H9 (cell line): ENCODE data around the gene PIM3. TPM values are rescaled to one million over a fixed set of nuclear protein-coding genes. Genes with fewer than 3 reads are reported as not detected.

Source experiments
- DNase-seq: peaks from one replicate; pipeline ENCODE4 v3.0.0-alpha.2; 2017
- H2AFZ ChIP-seq: one replicate; pipeline ENCODE4 v1.6.1; 2013; ENCODE audit warnings: mild to moderate bottlenecking, low read length, control low read depth, moderate library complexity
- H2AK5ac ChIP-seq: 2 replicates; pipeline ENCODE4 v1.6.1; 2013; ENCODE audit warnings: low read length, control low read depth, mixed read lengths; ENCODE audit not compliant: insufficient read length
- H2BK120ac ChIP-seq: one replicate; pipeline ENCODE4 v1.6.1; 2013; ENCODE audit warnings: low read depth, mild to moderate bottlenecking, low read length, control low read depth, inconsistent platforms; ENCODE audit not compliant: poor library complexity, severe bottlenecking
- H2BK12ac ChIP-seq: 2 replicates; pipeline ENCODE4 v1.6.1; 2013; ENCODE audit warnings: low read length, control low read depth, mixed read lengths, low read depth; ENCODE audit not compliant: insufficient read length
- H2BK15ac ChIP-seq: 2 replicates; pipeline ENCODE4 v1.6.1; 2013; ENCODE audit warnings: low read depth, low read length, control low read depth
- H2BK20ac ChIP-seq: one replicate; pipeline ENCODE4 v1.6.1; 2013; ENCODE audit warnings: low read depth, mild to moderate bottlenecking, low read length, control low read depth, inconsistent platforms; ENCODE audit not compliant: poor library complexity, severe bottlenecking
- H2BK5ac ChIP-seq: 2 replicates; pipeline ENCODE4 v1.6.1; 2013; ENCODE audit warnings: low read length, control low read depth, mixed read lengths; ENCODE audit not compliant: insufficient read length
- H3K14ac ChIP-seq: 2 replicates; pipeline ENCODE4 v1.6.1; 2013; ENCODE audit warnings: low read length, control low read depth; ENCODE audit not compliant: insufficient read depth
- H3K18ac ChIP-seq: 2 replicates; pipeline ENCODE4 v1.6.1; 2013; ENCODE audit warnings: low read depth, mild to moderate bottlenecking, mixed read lengths, low read length, control low read depth; ENCODE audit not compliant: insufficient read length
- H3K23ac ChIP-seq: 2 replicates; pipeline ENCODE4 v1.6.1; 2013; ENCODE audit warnings: low read length, control low read depth, mixed read lengths, low read depth; ENCODE audit not compliant: insufficient read length
- H3K23me2 ChIP-seq: 2 replicates; pipeline ENCODE4 v1.6.1; 2013; ENCODE audit warnings: low read depth, mild to moderate bottlenecking, mixed read lengths, low read length, control low read depth; ENCODE audit not compliant: insufficient read length, poor library complexity, severe bottlenecking
- H3K27ac ChIP-seq: 2 replicates; pipeline ENCODE4 v1.5.1; 2013; ENCODE audit warnings: low read length, control low read depth, mixed read lengths, low read depth; ENCODE audit not compliant: insufficient read length
- H3K27me3 ChIP-seq: 2 replicates; pipeline ENCODE4 v1.6.1; 2013; ENCODE audit warnings: low read length, control low read depth, inconsistent platforms; ENCODE audit not compliant: insufficient read depth
- H3K4ac ChIP-seq: 2 replicates; pipeline ENCODE4 v1.6.1; 2013; ENCODE audit warnings: low read depth, mild to moderate bottlenecking, control low read depth, inconsistent platforms, low read length, moderate library complexity
- H3K4me1 ChIP-seq: 2 replicates; pipeline ENCODE4 v1.6.1; 2013; ENCODE audit warnings: low read length, control low read depth, inconsistent platforms; ENCODE audit not compliant: insufficient read depth
- H3K4me2 ChIP-seq: 2 replicates; pipeline ENCODE4 v1.6.1; 2013; ENCODE audit warnings: low read length, control low read depth, mixed read lengths; ENCODE audit not compliant: insufficient read length, insufficient read depth
- H3K56ac ChIP-seq: 2 replicates; pipeline ENCODE4 v1.6.1; 2013; ENCODE audit warnings: low read depth, mild to moderate bottlenecking, mixed read lengths, low read length, control low read depth; ENCODE audit not compliant: insufficient read length
- H3K79me1 ChIP-seq: 2 replicates; pipeline ENCODE4 v1.6.1; 2013; ENCODE audit warnings: low read depth, mild to moderate bottlenecking, moderate library complexity, low read length, control low read depth, inconsistent platforms; ENCODE audit not compliant: insufficient read depth, poor library complexity, severe bottlenecking
- H3K79me2 ChIP-seq: 2 replicates; pipeline ENCODE4 v1.6.1; 2013; ENCODE audit warnings: low read length, control low read depth, inconsistent platforms; ENCODE audit not compliant: insufficient read depth
- H3K9ac ChIP-seq: 2 replicates; pipeline ENCODE4 v1.6.1; 2013; ENCODE audit warnings: low read length, control low read depth, mixed read lengths; ENCODE audit not compliant: insufficient read length; ENCODE audit errors: extremely low read depth
- H3K9me3 ChIP-seq: one replicate; pipeline ENCODE4 v1.6.1; 2013; ENCODE audit warnings: low read depth, low read length, inconsistent platforms; ENCODE audit not compliant: control insufficient read depth
- H3T11ph ChIP-seq: one replicate; pipeline ENCODE4 v1.6.1; 2013; ENCODE audit warnings: mild to moderate bottlenecking, low read length, control low read depth, inconsistent platforms
- H4K20me1 ChIP-seq: one replicate; pipeline ENCODE4 v1.6.1; 2013; ENCODE audit not compliant: control insufficient read depth, insufficient read length, insufficient read depth
- H4K5ac ChIP-seq: 2 replicates; pipeline ENCODE4 v1.6.1; 2013; ENCODE audit warnings: low read depth, mild to moderate bottlenecking, mixed read lengths, low read length, control low read depth; ENCODE audit not compliant: insufficient read length
- H4K8ac ChIP-seq: replicated peaks from 2 replicates; pipeline ENCODE4 v1.6.1; 2013; ENCODE audit warnings: low read length, control low read depth, mixed read lengths, low read depth; ENCODE audit not compliant: insufficient read length
- H4K91ac ChIP-seq: 2 replicates; pipeline ENCODE4 v1.6.1; 2013; ENCODE audit warnings: low read depth, mild to moderate bottlenecking, moderate library complexity, mixed read lengths, low read length, control low read depth; ENCODE audit not compliant: insufficient read length
- H3K27ac Mint-ChIP-seq, 3 experiments: 2 replicates in 2 of 3; 3 replicates in 1 of 3; pipeline ENCODE4 v1.8.0; 2020 to 2021; ENCODE audit warnings: mixed read lengths in 3 of 3, mild to moderate bottlenecking in 1 of 3, moderate library complexity in 1 of 3
- H3K27me3 Mint-ChIP-seq: 2 replicates; pipeline ENCODE4 v1.8.0; 2021; ENCODE audit warnings: low read depth, mild to moderate bottlenecking, moderate library complexity, mixed read lengths
- H3K36me3 Mint-ChIP-seq, 3 experiments: 2 replicates in 2 of 3; 3 replicates in 1 of 3; pipeline ENCODE4 v1.8.0; 2020 to 2021; ENCODE audit warnings: low read depth in 3 of 3, mixed read lengths in 3 of 3; ENCODE audit not compliant: insufficient read depth in 1 of 3
- H3K4me1 Mint-ChIP-seq, 2 experiments: 2 replicates each; pipeline ENCODE4 v1.8.0; 2020; ENCODE audit warnings: mixed read lengths in 2 of 2
- H3K4me3 Mint-ChIP-seq, 2 experiments: 2 replicates in 1 of 2; 3 replicates in 1 of 2; pipeline ENCODE4 v1.8.0; 2020 to 2021; ENCODE audit warnings: mild to moderate bottlenecking in 2 of 2, mixed read lengths in 2 of 2, moderate library complexity in 1 of 2
- H3K9me3 Mint-ChIP-seq, 2 experiments: 2 replicates in 1 of 2; 3 replicates in 1 of 2; pipeline ENCODE4 v1.8.0; 2020; ENCODE audit warnings: mild to moderate bottlenecking in 2 of 2, mixed read lengths in 2 of 2, moderate library complexity in 1 of 2
- CTCF ChIP-seq: fragments of 200-600 bp; sonication (generic); conservative IDR thresholded peaks from 3 replicates; pipeline ENCODE4 v1.8.0; 2021; ENCODE audit warnings: antibody characterized with exemption, mild to moderate bottlenecking
- WGBS: extraction: QIAGEN DNeasy Blood & Tissue Kit; methylation state at CpG from one replicate; pipeline ENCODE4 v1.1.7; 2013; ENCODE audit warnings: missing lambda C conversion rate, low lambda C conversion rate, mixed read lengths; ENCODE audit not compliant: insufficient read length; ENCODE audit errors: extremely low coverage; 5-methylcytosine and 5-hydroxymethylcytosine counted together
- total RNA-seq: library from RNA; stranded (reverse); gene quantifications from 2 replicates; pipeline ENCODE4 v1.2.1, GENCODE V29; 2021

The PIM3 gene
- total RNA-seq, 1 experiment from 2014 or later = 43.4 TPM

GRCh38 chr22:49997932-49998717, 37.6 kb downstream of the PIM3 start:
- H3K4ac ChIP-seq = no peak overlapping the region
- H3K4me3 Mint-ChIP-seq = peak overlapping the region in 1 of 2 experiments; percentile 75; a peak in 3 of 5 replicates
- H3K79me1 ChIP-seq = no peaks in the 10 kb centered on the region
- H2BK12ac ChIP-seq = no peak overlapping the region
- H3K18ac ChIP-seq = no peak overlapping the region
- no peak overlapping the region for H2BK15ac ChIP-seq
- H4K5ac ChIP-seq = no peak overlapping the region
- H4K20me1 ChIP-seq = no peaks in the 10 kb centered on the region
- H3K9ac ChIP-seq = no peak overlapping the region
- H3K36me3 Mint-ChIP-seq = no peaks in the 10 kb centered on the region; a peak in 1 of 7 replicates
- no peak overlapping the region for H3K23ac ChIP-seq
- no peak overlapping the region for H3K56ac ChIP-seq
- no peak overlapping the region for H3T11ph ChIP-seq
- H3K27me3 ChIP-seq = peaks cover 9% of the 10 kb centered on the region; the same call in 1 of the 2 replicates
- no peak overlapping the region for H2BK20ac ChIP-seq
- no peaks in the 10 kb centered on the region; a peak in 2 of 5 replicates for H3K9me3 Mint-ChIP-seq
- H3K27ac Mint-ChIP-seq = no peak overlapping the region; a peak in 1 of 7 replicates
- H3K23me2 ChIP-seq = peaks cover 4% of the 10 kb centered on the region
- H3K27me3 Mint-ChIP-seq = peaks cover 36% of the 10 kb centered on the region
- no peak overlapping the region for H2AFZ ChIP-seq
- H2AK5ac ChIP-seq = no peak overlapping the region
- H3K4me2 ChIP-seq = no peak overlapping the region
- H3K9me3 ChIP-seq = no peaks in the 10 kb centered on the region
- H3K27ac ChIP-seq = no peak overlapping the region
- H3K79me2 ChIP-seq = no peaks in the 10 kb centered on the region
- no peak overlapping the region for H2BK5ac ChIP-seq
- no peaks in the 10 kb centered on the region for H3K4me1 ChIP-seq
- WGBS = no CpG with 5 or more reads among the region's 21 CpGs
- H2BK120ac ChIP-seq = no peak overlapping the region
- DNase-seq = no peak
- H4K8ac ChIP-seq = no peak overlapping the region
- no peak for TF ChIP-seq CTCF
- H3K4me1 Mint-ChIP-seq = peaks cover 14 to 21% of the 10 kb centered on the region in 2 experiments; a peak in 3 of 4 replicates
- no peak overlapping the region for H3K14ac ChIP-seq
- no peak overlapping the region for H4K91ac ChIP-seq
